ENCODE data around the gene EFEMP2.

GRCh38 chr11:65865550-65866172 is 6.9 kb downstream of the EFEMP2 start:
- no peak for TF ChIP-seq CTCF (IDR thresholded peaks at IDR 0.05)
- TF ChIP-seq POLR2A (IDR thresholded peaks at IDR 0.05), result no peak
